Esophagus squamous epithelium (tissue), 4 donors: ENCODE data around the gene TMA7.

Source experiments
- CTCF ChIP-seq, 6 experiments: fragments of 450-650 bp in 4 of 6; fragments of 200-600 bp in 2 of 6; sonication (generic) in 2 of 6; IDR thresholded peaks; one replicate each; pipeline ENCODE4 v1.5.1; 2016 to 2019; ENCODE audit warnings: antibody characterized with exemption in 6 of 6, mild to moderate bottlenecking in 4 of 6, moderate library complexity in 4 of 6
- POLR2A ChIP-seq, 4 donors: fragments of 450-650 bp; IDR thresholded peaks; one replicate each; pipeline ENCODE4 v1.6.1; 2017; ENCODE audit warnings: antibody characterized with exemption in 4 of 4, mild to moderate bottlenecking in 4 of 4, moderate library complexity in 3 of 4

GRCh38 chr3:48415251-48415953 is 24.7 kb upstream of the TMA7 start:
- TF ChIP-seq CTCF (IDR thresholded peaks at IDR 0.05) (no peak), POLR2A (IDR thresholded peaks at IDR 0.05) (no peak)
